HK-2 (cell line): ENCODE results near the gene BCL2L11.
A peak's percentile ranks its signal among the peaks of the same experiment; 100 is the strongest.

Experiments used
- DNase-seq: peaks from one replicate; pipeline ENCODE4 v3.0.0-alpha.2; 2018; ENCODE audit not compliant: unreplicated experiment

Gene BCL2L11

DNA sequence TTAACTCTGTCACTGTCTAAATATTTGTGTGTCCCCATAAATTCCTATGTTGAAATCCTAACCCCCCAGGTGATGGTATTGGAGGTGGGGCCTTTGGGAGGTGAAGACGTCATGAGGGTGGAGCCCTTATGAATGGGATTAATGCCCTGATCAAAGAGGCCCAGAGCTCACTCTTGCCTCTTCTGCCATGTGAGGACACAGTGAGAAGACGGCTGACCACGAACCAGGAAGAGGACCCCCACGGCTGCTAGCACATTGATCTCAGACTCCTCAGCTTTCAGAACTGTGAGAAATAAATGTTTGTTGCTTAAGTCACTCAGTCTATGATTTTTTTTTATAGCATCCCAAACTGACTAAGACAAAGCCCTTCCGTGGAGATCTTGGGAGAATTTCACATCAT, 71.2 kb downstream of the BCL2L11 start:
- no peak for DNase-seq

DNA sequence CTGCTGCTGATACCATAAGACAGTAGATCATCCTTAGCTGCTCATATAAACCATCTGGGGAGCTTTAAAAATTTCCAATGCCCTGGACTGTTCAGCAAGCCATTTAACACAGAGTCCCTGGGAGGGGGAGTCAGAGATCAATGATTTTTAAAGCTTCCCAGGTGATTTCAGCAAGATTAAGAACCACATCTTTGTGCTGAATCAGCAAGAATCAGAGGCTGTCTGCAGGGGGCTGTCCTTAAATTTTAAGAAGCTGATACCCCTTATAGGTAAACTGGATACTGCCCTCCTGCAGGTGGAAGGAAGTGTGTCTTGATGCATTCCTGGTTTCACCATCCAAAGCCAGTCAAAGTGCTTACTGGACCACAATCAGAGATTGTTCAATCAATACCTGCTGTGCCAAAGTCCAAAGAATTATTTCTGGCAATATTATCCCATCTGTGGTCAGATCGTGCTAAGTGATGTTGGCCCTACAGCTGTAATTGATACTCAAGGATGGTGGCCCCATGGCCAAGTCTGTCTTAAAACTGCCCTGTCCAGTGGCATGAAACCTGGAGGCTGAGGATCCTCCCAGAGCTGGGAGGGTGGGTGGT, 72.2 kb downstream of the BCL2L11 start:
- no peak for DNase-seq

DNA sequence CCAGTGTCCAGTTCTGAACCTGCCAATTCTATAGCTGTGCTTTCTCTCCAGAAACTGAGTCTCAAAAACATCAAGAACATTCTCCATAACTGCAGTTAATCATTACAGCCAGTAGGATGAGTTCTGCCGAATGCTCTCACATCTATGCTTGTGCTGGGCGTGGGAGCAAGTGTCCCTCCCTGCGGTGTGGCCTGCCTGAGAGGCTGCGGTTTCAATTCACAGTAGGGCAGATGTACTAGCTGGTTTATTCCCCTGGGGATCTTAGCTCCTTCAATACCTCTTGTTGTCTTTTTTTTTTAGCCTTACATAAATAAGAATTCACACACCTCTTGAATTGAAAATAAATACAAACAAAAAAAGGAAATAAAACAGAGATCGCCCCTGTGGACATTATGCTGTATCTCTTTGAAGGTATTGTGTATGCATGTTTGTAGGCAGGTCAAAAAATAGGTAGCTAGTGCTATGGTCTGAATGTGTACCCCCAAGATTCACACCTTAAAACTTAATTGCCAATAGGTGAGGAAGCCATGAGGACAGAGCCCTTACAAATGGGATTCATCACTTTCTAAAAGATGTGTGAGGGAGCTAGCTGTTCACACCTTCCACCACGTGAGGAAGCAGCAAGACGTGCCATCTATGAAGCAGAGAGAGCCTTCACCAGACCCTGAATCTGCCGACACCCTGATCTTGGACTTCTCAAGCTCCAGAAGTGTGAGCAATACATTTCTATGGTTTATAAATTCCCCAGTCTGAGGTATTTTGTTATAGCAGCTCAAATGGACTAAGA, 74.3 kb downstream of the BCL2L11 start:
- no peak for DNase-seq

DNA sequence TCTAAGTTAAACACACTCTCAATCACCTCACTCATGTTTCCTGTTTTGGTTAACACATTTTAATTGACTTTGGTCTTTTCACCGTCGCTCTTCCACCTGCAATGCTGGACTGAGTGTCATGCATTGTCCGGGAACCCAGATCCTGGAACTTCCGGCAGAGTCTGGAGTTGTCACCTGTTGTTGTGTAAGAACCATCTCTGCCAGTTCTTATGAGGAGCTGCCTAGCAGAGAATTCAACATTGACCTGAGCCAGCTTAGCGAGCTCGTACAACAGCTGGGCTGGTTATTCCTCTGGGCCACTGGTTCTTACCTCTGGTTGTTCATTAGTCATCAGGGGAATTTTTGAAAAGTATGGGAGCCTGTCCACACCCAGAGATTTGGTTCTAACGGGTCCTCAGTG, 75.7 kb downstream of the BCL2L11 start:
- DNase-seq = no peak

DNA sequence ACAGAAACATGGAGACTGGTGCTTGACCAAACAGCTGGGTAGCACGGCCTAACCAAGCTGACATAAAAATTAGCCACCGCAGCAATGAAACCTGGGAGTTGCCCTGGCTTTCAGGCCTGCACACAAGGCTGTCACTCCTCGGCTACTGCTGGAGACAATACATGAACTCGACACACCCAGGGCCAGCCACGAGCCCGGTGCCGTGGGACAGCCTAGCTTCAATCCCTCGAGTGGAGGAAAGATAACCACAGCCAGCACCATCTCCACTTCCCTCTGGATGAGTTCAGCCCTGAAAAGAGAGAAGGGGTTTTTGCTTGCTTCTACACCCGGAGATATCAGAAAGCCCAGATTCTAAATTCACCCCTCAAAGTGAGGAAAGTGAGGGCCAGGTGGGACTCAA, 78.0 kb downstream of the BCL2L11 start:
- DNase-seq = no peak

DNA sequence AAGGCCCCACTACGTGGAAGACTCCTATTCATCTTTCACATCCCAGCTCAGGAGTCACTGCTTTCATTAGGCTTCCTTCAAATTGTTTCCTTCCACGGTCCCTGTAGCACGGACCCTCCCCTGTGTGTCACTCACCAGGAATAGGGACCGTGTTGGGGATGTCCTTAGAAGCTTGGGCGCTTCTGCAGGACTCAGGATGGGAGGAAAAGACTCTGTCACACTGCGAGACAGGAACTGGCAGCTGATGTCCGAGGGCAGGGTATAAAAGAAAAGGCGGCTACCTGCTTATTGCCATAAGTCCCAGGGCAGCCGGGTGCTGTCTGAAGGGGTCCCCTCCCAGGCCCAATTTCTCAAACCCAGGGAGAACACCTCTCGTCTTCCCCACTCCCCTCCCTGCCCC, 79.1 kb downstream of the BCL2L11 start:
- DNase-seq = no peak

DNA sequence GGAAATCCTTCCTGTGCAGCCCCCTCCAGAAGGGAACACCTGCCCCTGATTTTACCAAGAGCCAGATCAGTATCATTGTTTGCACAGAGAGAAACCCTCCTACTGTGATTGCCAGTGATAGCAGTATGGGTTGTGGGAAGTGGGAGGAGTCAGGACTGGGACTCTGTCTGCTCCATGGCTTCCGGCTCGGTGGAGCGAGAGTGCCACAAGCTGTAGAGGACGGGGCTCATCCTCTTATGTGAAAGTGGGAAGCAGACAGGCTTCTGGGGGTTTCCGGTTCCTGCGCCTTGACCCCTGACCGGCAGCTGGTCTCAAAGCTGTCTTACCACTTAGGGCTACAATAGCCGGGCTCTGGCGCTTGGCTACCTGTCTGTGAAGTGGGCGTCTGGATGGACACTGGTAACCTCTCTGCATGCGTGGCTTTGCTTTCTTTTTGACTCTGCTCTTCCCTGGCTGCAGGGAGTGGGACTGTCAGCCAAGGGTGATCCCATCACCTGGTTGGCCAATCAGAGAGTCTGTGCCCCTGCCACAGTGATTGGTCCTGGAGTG, 79.7 kb downstream of the BCL2L11 start:
- no peak for DNase-seq

DNA sequence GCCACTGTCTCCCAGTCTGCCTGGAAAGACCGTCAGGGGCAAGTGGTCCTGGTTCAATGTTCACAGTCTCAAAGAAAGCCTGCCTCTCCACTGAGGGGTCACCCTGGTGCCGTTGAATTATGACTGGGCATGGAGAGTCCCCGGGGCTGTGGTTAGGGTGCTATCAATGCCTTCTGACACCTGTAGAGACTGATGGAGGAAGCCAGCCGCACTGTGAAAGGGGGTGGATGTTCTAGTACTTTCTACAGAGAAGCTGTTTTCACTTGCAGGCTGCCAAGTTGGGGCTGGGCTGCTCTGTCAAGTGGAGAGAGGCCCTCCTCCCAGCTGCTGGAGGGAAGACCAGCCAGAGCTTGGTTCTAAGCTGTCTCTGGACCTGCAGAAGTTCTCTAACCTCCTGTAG, 80.5 kb downstream of the BCL2L11 start:
- no peak for DNase-seq

DNA sequence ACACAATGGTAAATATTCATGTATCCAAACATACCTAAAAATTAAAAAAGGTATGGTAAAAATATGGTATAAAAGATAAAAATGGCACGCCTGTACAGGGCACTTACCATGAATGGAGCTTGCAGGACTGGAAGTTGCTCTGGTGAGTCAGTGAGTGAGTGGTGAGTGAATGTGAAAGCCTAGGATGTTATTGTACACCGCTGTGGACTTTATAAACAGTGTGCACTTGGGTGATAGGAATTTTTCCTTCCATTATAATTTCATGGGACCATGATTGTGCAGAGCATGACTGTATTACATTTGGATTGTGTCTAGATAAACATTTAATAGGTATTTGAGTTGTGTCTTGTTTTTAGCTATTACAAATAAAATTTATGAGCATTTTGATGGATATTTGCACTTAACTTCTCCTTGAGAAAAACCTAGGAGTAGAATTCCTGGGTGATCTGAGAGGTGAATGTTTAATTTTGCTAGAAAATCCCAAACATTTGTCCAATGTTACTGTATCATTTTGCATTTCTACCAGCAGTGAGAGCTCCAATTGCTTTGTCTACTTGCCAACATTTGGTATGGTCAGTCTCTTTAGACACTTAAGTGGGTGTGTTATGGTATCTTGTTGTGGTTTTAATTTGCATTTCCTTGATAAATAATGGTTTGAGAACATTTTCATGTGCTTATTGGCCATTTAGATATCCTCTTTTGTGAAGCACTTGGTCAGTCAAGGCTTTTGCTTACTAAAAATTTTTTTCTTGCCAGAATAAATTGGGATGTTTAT, 81.7 kb downstream of the BCL2L11 start:
- DNase-seq = no peak

DNA sequence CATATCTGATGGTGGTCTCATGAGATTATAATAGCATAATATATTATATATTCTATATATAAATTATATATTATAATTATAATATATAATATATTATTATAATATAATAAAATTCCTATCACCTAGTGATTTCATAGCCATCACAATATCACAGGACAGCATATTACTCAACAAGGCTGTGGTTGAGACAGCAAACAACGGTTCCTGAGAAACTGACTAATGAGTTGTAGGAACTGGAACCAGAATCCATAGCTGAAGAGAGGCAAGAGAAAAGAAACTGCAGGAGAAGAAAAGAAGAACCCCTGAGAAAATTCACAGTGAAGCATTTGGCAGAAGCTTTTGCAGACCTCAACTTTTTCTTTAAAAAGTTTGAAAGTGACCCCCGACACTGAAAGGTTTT, 84.0 kb downstream of the BCL2L11 start:
- no peak for DNase-seq

DNA sequence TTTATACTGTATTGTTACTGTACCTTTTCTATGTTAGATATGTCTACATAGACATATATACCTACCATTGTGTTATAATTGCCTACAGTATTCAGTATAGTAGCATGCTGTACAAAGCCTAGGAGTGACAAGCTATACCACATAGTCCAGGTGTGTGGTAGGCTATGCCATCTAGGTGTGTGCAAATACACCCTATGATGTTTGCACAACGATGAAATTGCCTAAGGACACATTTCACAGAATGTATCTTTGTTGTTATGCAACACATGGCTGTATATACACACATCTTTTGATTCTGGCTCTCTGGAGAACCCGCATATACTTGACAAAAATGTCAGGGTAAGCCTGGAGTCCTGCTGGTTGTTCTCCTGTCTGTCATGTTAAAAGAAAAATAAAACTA, 85.1 kb downstream of the BCL2L11 start:
- DNase-seq = no peak

DNA sequence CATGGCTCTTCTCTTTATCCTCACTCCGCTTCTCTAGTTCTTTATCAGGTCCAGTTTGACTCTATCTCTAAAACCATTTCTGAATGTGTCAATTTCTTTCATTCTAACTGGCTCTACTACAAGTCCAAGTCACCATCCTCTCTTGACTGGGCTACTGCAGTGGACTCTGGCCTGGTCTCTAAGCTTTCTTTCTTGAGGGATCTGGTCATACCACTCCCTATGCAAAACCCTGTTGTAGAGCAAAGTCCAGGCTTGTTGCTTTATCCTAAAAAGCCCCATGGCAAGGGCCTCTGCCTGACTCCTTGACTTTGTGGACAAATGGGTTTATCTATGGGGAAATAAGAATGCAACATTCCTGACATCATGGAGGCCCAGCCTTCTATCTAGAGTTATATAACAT, 87.1 kb downstream of the BCL2L11 start:
- DNase-seq = no peak

DNA sequence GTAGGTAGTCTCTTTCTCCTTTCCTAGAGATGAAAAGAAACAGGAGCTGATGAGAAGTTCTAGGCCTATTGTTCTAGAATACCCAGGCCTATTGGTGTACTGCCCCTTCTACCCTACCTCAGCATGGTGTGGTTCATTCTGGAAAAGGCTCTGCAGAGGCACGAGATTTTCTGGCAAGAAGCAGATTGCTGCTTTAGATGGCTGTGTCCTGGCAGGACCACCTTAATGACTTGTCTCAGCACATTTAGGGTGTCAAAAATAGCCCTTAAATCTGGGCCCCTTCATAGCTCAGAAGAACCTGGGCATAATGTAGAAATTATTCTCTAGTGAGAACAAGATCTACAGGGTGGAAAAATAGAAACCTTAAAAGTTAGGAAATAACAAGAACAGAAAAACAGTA, 87.9 kb downstream of the BCL2L11 start:
- no peak for DNase-seq

DNA sequence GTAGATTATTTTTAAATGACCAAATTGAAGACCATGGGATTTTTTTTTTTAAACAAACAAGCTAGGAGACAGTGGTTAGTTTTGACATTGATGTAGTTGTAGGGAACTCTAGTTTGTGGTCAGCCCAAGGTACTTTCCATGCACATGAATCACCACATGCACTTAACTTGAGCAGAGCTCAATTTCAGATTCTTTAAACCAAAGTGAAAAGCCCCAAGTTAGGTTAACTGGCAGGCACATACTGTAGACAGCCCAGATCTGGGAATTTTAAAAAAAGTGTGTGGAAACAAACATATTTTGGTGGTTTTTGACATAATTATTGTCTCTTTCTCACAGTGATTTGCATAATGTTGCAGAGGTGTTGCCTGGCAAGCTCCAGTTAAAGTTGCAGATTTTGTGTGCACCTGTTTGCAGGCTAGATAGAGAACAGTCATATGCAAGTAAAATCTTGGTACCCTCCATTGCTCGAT, 88.4 kb downstream of the BCL2L11 start:
- peak; percentile 16 for DNase-seq

DNA sequence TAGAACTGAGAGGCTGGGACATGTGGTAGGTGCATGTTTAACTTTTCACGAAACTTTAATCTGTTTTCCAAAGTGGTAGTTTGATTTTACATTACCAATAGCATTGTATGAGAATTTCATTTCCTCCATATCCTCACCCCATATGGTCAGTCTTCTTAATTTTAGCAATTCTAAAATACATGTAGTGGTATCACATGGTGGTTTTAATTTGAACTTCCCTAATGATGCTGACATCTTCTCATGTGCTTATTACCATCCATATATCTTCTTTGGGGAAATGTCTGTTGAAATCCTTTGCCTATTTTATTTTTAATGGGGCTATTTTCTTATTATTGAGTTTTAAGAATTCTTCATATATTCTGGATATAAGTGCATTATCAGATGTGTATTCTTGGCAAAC, 89.3 kb downstream of the BCL2L11 start:
- no peak for DNase-seq

DNA sequence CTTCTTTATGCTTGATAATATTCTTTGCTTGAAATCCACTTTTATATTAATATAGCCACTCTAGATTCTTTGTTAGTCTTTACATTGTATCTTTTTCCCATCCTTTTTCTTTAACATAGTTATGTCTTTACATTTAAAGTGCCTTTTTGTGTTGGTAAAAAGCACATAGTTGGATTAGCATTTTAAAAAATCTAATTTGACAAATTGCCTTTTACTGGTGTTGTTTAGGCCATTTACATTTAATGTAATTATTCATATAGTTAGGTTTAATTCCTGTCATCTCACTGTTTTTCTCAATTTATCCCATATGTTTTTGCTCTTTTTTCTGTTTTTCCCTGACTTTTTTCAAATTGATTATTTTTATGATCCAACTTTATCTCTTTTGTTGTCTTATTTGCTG, 93.2 kb downstream of the BCL2L11 start:
- DNase-seq = no peak

DNA sequence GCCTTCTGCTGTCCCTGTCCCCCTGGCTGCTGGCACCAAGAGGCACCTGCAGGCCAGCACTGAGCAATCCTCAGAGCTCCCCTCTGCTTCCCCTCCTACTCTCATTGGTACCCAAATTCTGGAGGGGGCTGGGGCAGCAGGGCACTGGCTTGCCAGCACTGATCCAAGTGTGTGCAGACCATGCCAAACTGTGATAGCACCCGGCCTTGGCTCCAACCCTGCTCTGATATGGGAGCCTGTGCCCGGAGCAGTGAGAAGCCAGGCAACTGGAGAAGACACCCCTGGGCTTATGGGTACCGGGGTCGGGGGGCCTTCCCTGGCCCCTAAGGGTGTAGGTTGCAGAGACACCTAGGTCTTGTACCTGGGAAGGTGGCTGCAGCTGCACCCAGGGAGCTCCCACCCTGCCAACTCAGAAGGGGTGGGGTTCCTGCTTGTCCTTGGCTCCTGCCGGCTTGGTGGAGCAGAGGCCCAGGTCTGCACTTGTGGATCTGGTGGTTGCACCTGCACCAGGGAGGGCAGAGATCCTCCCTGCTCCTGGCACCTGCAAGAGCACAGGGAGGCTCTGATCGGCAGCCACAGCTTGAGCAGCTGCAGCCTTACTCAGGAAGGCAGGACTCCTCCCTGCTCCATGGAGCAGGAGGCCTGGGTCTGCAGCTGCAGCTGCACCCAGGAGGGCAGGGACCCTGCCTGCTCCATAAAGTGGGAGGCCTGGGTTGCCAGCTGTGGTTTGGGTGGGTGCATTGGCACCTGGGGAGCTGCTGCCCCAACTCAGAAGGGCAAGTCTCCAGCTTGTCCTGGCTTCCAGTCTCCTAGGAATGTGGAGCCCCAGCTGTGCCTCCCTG, 96.3 kb downstream of the BCL2L11 start:
- no peak for DNase-seq
